GM18507 (cell line): Measurements from ENCODE around the gene POLE4.

Experiments
- DNase-seq: peaks from one replicate; pipeline ENCODE4 v3.0.0; 2011; ENCODE audit warnings: low read depth; ENCODE audit not compliant: insufficient read length; ENCODE audit errors: extremely low spot score
- FAIRE-seq: peaks from 2 replicates; lab custom pipeline; 2011; peaks lifted over from hg19 to GRCh38; lab: Jason Lieb, UNC

Gene POLE4

GRCh38 chr2:74984947-74985637 is 26.6 kb downstream of the POLE4 start:
- DNase-seq, result no peak

GRCh38 chr2:74985978-74986609 is 27.7 kb downstream of the POLE4 start:
- no peak for FAIRE-seq
- no peak for DNase-seq

More at GRCh38 chr2:74984947-74985637, 26.6 kb downstream of the POLE4 start:
- no peak for FAIRE-seq

GRCh38 chr2:74991977-74992376 is 33.5 kb downstream of the POLE4 start:
- DNase-seq (no peak), FAIRE-seq (no peak)

GRCh38 chr2:74999468-74999867 is 41.0 kb downstream of the POLE4 start:
- no peak for FAIRE-seq
- no peak for DNase-seq

- FAIRE-seq (no peak), DNase-seq (no peak)
Measured at GRCh38 chr2:75002007-75002406, 43.6 kb downstream of the POLE4 start.

GRCh38 chr2:75003276-75003675 is 44.8 kb downstream of the POLE4 start:
- FAIRE-seq, result no peak
- DNase-seq, result no peak

- DNase-seq (no peak), FAIRE-seq (no peak)
Measured at GRCh38 chr2:75003773-75004172, 45.3 kb downstream of the POLE4 start.

- FAIRE-seq (no peak), DNase-seq (no peak)
Measured at GRCh38 chr2:75006041-75006440, 47.6 kb downstream of the POLE4 start.

GRCh38 chr2:75007061-75007460 is 48.6 kb downstream of the POLE4 start:
- FAIRE-seq, result no peak
- DNase-seq, result no peak

- DNase-seq (no peak), FAIRE-seq (no peak)
Measured at GRCh38 chr2:75007819-75008218, 49.4 kb downstream of the POLE4 start.

GRCh38 chr2:75010571-75010970 is 52.1 kb downstream of the POLE4 start:
- no peak for DNase-seq
- no peak for FAIRE-seq

- no peak for FAIRE-seq
- no peak for DNase-seq
Measured at GRCh38 chr2:75012080-75012479, 53.6 kb downstream of the POLE4 start.

- no peak for FAIRE-seq
- no peak for DNase-seq
Measured at GRCh38 chr2:75018162-75018561, 59.7 kb downstream of the POLE4 start.
